ENCODE results near the gene FAM237B. TPM values are rescaled to one million over a fixed set of nuclear protein-coding genes. Genes with fewer than 3 reads are reported as not detected.

The FAM237B gene
- total and polyA plus RNA-seq, 2 of the 4 experiments (the other 2 are of a cell fraction) = not detected

- Histone ChIP-seq H3K27me3 (ENCODE audit: control insufficient read depth, insufficient read depth, low read length) (no peaks in the 10 kb centered on the region), H3K9me3 (ENCODE audit: control insufficient read depth, insufficient read depth, low read length) (no peaks in the 10 kb centered on the region), H3K4me2 (ENCODE audit: low read depth, low read length) (no peak overlapping the region), H3K36me3 (ENCODE audit: control insufficient read depth, insufficient read depth, low read length) (peaks cover 7% of the 10 kb centered on the region), H2BK5ac (ENCODE audit: low read depth, low read length, poor library complexity, severe bottlenecking) (no peak overlapping the region), H2BK120ac (ENCODE audit: low read depth, low read length) (no peak overlapping the region), H4K5ac (ENCODE audit: low read depth, low read length) (no peak overlapping the region), H2AK5ac (ENCODE audit: low read depth, low read length) (no peak overlapping the region), H3K4ac (ENCODE audit: low read depth, low read length) (no peak overlapping the region), H2AK9ac (replicated peaks; ENCODE audit: low read depth, low read length, poor library complexity) (no peak overlapping the region), H3K9ac (ENCODE audit: low read depth, low read length) (no peak overlapping the region), H3K79me1 (ENCODE audit: low read depth in 1 of 2, low read length in 2 of 2) (peaks cover 16 to 28% of the 10 kb centered on the region in 2 experiments), H2AFZ (replicated peaks; ENCODE audit: low read length, poor library complexity) (no peak overlapping the region), H4K91ac (ENCODE audit: insufficient read depth, low read depth, low read length) (no peak overlapping the region), H3K4me3 (ENCODE audit: insufficient read depth, low read depth, low read length) (no peak overlapping the region), H3K27ac (ENCODE audit: insufficient read depth, low read length) (no peak overlapping the region), H2BK20ac (ENCODE audit: low read depth, low read length) (no peak overlapping the region), H3K56ac (ENCODE audit: extremely low read depth, insufficient read depth, low read length) (no peak overlapping the region), H4K20me1 (ENCODE audit: insufficient read depth, low read length) (no peaks in the 10 kb centered on the region), H3K14ac (replicated peaks; ENCODE audit: low read depth, low read length) (no peak overlapping the region), H3K23ac (ENCODE audit: low read depth, low read length) (no peak overlapping the region), H4K8ac (ENCODE audit: low read depth in 2 of 2, low read length in 2 of 2) (no peak overlapping the region), H3K18ac (ENCODE audit: low read depth, low read length) (no peak overlapping the region), H2BK15ac (ENCODE audit: low read depth, low read length) (no peak overlapping the region), H3K9me1 (ENCODE audit: insufficient read depth, low read length) (peaks cover 3% of the 10 kb centered on the region; the same call in 1 of the 2 replicates), H3K4me1 (ENCODE audit: control insufficient read depth, insufficient read depth, low read length) (no peaks in the 10 kb centered on the region; the same call in 1 of the 2 replicates)
- no TSS peak for BruUV-seq (replicated peaks)
- no peak for DNase-seq
- dilution Hi-C loops (cut with HindIII; ENCODE audit: low sequenced_read_pairs, unreplicated experiment) (no loop called here), in situ Hi-C loops (cut with MboI; ENCODE audit: low sequenced_read_pairs) (no loop called here), intact Hi-C loops (cut with micrococcal nuclease) (no loop called here)
- POLR2A ChIA-PET (ENCODE audit: unreplicated experiment) = interaction anchor here (0.7 kb wide), 1 partner anchor 1660 kb away, joined by 4 read pairs; no protein-coding TSS in a partner anchor
- CTCF ChIA-PET = no interaction called here
- no peak for TF ChIP-seq CHD1 (IDR thresholded peaks at IDR 0.05; ENCODE audit: low read depth, low read length)
- TF ChIP-seq NFE2L2 (IDR thresholded peaks at IDR 0.05; ENCODE audit: low read depth, low read length) = no peak
- no peak for TF ChIP-seq CEBPB (IDR thresholded peaks at IDR 0.05; ENCODE audit: low read depth, low read length)
- no peak for TF ChIP-seq USF2 (IDR thresholded peaks at IDR 0.05; ENCODE audit: low read depth, low read length)
- no peak for TF ChIP-seq RFX5 (IDR thresholded peaks at IDR 0.05; ENCODE audit: low read depth, low read length)
- no peak for TF ChIP-seq MXI1 (IDR thresholded peaks at IDR 0.05; ENCODE audit: borderline replicate concordance, low read depth, low read length)
- no peak for TF ChIP-seq SMC3 (IDR thresholded peaks at IDR 0.05; ENCODE audit: low read depth, low read length)
- no peak for TF ChIP-seq RCOR1 (IDR thresholded peaks at IDR 0.05; ENCODE audit: insufficient replicate concordance, low read length)
- TF ChIP-seq, protein P1, sequence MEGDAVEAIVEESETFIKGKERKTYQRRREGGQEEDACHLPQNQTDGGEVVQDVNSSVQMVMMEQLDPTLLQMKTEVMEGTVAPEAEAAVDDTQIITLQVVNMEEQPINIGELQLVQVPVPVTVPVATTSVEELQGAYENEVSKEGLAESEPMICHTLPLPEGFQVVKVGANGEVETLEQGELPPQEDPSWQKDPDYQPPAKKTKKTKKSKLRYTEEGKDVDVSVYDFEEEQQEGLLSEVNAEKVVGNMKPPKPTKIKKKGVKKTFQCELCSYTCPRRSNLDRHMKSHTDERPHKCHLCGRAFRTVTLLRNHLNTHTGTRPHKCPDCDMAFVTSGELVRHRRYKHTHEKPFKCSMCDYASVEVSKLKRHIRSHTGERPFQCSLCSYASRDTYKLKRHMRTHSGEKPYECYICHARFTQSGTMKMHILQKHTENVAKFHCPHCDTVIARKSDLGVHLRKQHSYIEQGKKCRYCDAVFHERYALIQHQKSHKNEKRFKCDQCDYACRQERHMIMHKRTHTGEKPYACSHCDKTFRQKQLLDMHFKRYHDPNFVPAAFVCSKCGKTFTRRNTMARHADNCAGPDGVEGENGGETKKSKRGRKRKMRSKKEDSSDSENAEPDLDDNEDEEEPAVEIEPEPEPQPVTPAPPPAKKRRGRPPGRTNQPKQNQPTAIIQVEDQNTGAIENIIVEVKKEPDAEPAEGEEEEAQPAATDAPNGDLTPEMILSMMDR (conservative IDR thresholded peaks at IDR 0.05; ENCODE audit: low read depth, low read length) = no peak
- TF ChIP-seq FOS (IDR thresholded peaks at IDR 0.05; ENCODE audit: low read depth, low read length) = no peak
- TF ChIP-seq BHLHE40 (IDR thresholded peaks at IDR 0.05; ENCODE audit: low read depth, low read length) = no peak
- TF ChIP-seq POLR2A (IDR thresholded peaks at IDR 0.05; ENCODE audit: low read depth, low read length) = no peak
- TF ChIP-seq MAZ (IDR thresholded peaks at IDR 0.05; ENCODE audit: borderline replicate concordance, low read depth, low read length) = no peak
- TF ChIP-seq, protein P2, sequence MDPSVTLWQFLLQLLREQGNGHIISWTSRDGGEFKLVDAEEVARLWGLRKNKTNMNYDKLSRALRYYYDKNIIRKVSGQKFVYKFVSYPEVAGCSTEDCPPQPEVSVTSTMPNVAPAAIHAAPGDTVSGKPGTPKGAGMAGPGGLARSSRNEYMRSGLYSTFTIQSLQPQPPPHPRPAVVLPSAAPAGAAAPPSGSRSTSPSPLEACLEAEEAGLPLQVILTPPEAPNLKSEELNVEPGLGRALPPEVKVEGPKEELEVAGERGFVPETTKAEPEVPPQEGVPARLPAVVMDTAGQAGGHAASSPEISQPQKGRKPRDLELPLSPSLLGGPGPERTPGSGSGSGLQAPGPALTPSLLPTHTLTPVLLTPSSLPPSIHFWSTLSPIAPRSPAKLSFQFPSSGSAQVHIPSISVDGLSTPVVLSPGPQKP (IDR thresholded peaks at IDR 0.05; ENCODE audit: borderline replicate concordance, low read depth, low read length) = no peak
- no peak for TF ChIP-seq MAFK (IDR thresholded peaks at IDR 0.05; ENCODE audit: low read depth, low read length)
- TF ChIP-seq RAD21 (IDR thresholded peaks at IDR 0.05; ENCODE audit: low read length) = no peak
- no peak for ATAC-seq (ENCODE audit: low read depth)
These were observed 30.9 kb upstream of the FAM237B start for GRCh38 chr7:90351987-90352386.
